ENCODE results near the gene KANTR. TPM values are rescaled to one million over a fixed set of nuclear protein-coding genes. Genes with fewer than 3 reads are reported as not detected.
"Not testable (repeated sequence)": the region's sequence is repeated elsewhere in the genome, so short reads cannot be mapped to it uniquely, and the experiment has no call there.

KANTR gene
- total RNA-seq, 2 donors from 2014 or later, result 18.6 to 44.9 TPM

DNA sequence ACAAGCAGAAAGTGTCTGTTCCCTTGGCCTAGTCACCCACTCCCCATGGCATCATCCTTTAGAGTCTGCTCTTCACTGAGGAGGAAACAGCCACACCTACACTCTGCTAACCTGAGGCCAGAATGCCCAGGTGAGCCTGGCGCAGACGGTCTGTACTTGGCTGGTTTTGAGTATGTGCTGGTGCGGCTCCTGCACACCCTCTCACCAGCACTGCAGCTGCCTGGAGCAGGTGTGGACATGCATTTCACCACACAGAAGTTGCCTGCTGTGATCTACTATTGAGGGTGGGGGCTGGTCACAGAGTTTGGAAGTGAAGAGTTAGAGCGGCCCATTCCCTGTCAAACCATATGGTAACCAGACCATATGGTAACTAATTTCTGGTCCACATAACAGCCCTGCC is 39.5 kb downstream of the KANTR start:
- Mint-ChIP-seq H3K36me3 (ENCODE audit: low read depth) (peaks cover 43% of the 10 kb centered on the region), H3K27me3 (no peaks in the 10 kb centered on the region), H3K4me3 (no peak overlapping the region), H3K27ac (no peak overlapping the region), H3K4me1 (no peaks in the 10 kb centered on the region), H3K9me3 (no peaks in the 10 kb centered on the region)
- no peak for ATAC-seq (replicated peaks)

- Mint-ChIP-seq H3K4me1 (no peaks in the 10 kb centered on the region), H3K4me3 (no peak overlapping the region), H3K36me3 (ENCODE audit: low read depth) (peaks cover 41% of the 10 kb centered on the region), H3K27ac (no peak overlapping the region), H3K27me3 (no peaks in the 10 kb centered on the region), H3K9me3 (no peaks in the 10 kb centered on the region)
- no peak for ATAC-seq (replicated peaks)
Observed at GRCh38 chrX:53135581-53135980, 41.6 kb downstream of the KANTR start.

GRCh38 chrX:53153581-53153980 is 59.6 kb downstream of the KANTR start:
- Mint-ChIP-seq H3K36me3 (ENCODE audit: low read depth) (no peaks in the 10 kb centered on the region), H3K4me3 (no peak overlapping the region), H3K27ac (no peak overlapping the region), H3K9me3 (no peaks in the 10 kb centered on the region), H3K27me3 (no peaks in the 10 kb centered on the region), H3K4me1 (no peaks in the 10 kb centered on the region)
- ATAC-seq (replicated peaks), result no peak

- Mint-ChIP-seq H3K27ac (no peak overlapping the region), H3K27me3 (no peaks in the 10 kb centered on the region), H3K36me3 (ENCODE audit: low read depth) (no peaks in the 10 kb centered on the region), H3K4me3 (no peak overlapping the region), H3K9me3 (no peaks in the 10 kb centered on the region), H3K4me1 (no peaks in the 10 kb centered on the region)
- ATAC-seq (replicated peaks), result no peak
Observed at GRCh38 chrX:53155512-53156206, 61.7 kb downstream of the KANTR start.

DNA sequence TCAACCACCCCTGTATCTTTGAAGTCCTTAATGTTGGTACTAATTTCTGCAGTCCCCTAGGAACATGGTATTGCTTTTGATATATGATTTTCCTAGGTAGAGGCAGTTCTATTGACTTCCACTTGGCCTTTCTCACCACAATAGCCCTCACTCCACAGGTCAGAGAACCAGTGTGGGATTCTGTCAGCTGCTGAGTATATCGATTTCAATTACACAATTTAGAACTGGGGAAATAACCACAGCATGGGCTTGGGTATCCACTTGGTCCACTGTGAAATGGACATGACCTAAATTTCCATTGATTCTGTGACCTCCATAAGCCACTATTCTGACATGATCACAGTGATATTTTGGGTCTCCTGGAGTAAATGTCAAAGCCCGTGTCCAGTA is 62.3 kb downstream of the KANTR start:
- Mint-ChIP-seq H3K27ac (no peak overlapping the region), H3K4me3 (no peak overlapping the region), H3K36me3 (ENCODE audit: low read depth) (no peaks in the 10 kb centered on the region), H3K9me3 (no peaks in the 10 kb centered on the region), H3K4me1 (no peaks in the 10 kb centered on the region), H3K27me3 (no peaks in the 10 kb centered on the region)
- no peak for ATAC-seq (replicated peaks)

GRCh38 chrX:53159184-53159583 is 65.2 kb downstream of the KANTR start:
- no peaks in the 10 kb centered on the region for H3K36me3 Mint-ChIP-seq (ENCODE audit: low read depth)
- no peaks in the 10 kb centered on the region for H3K4me1 Mint-ChIP-seq
- no peaks in the 10 kb centered on the region for H3K27me3 Mint-ChIP-seq
- no peaks in the 10 kb centered on the region for H3K9me3 Mint-ChIP-seq
- H3K27ac Mint-ChIP-seq, result no peak overlapping the region
- no peak for ATAC-seq (replicated peaks)
- H3K4me3 Mint-ChIP-seq, result no peak overlapping the region

DNA sequence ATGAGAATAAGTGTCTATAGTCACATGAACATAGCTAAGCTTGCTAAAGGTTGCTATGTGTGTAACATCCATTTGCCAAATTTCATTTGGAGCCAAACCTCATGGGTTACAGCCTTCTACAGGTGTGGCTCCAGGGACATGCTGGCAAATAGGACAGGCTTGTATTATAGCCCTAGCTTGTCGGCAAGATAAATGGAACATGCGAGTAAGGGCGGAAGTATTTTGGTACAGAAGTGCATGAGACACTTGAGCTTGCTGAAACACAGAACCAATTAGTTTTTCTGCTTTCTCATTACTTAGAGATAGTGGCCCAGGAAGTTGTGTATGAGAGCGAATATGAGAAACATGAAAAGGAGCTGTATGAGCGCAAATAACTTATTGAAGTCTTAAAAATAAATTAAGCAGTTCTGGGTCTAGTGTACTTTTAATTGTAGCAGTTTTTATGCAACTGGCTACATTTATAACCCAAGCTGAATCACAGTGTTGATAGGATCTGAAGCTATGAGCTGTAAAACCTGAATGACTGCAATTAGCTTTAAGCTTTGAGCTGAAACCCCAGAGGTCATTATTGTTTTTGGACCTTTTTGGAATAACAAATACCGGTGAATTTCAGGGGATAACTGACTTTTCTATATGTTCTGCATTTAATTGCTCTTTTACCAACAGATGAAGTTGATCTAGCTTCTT is 66.5 kb downstream of the KANTR start:
- H3K9me3 Mint-ChIP-seq, result no peaks in the 10 kb centered on the region
- H3K27me3 Mint-ChIP-seq, result no peaks in the 10 kb centered on the region
- no peak overlapping the region for H3K27ac Mint-ChIP-seq
- ATAC-seq (replicated peaks), result no peak
- H3K4me3 Mint-ChIP-seq, result no peak overlapping the region
- no peaks in the 10 kb centered on the region for H3K36me3 Mint-ChIP-seq (ENCODE audit: low read depth)
- no peaks in the 10 kb centered on the region for H3K4me1 Mint-ChIP-seq

- Mint-ChIP-seq H3K4me3 (no peak overlapping the region), H3K9me3 (no peaks in the 10 kb centered on the region), H3K36me3 (ENCODE audit: low read depth) (no peaks in the 10 kb centered on the region), H3K27ac (no peak overlapping the region), H3K4me1 (no peaks in the 10 kb centered on the region), H3K27me3 (no peaks in the 10 kb centered on the region)
- no peak for ATAC-seq (replicated peaks)
Observed at GRCh38 chrX:53163436-53163835, 69.5 kb downstream of the KANTR start.

DNA sequence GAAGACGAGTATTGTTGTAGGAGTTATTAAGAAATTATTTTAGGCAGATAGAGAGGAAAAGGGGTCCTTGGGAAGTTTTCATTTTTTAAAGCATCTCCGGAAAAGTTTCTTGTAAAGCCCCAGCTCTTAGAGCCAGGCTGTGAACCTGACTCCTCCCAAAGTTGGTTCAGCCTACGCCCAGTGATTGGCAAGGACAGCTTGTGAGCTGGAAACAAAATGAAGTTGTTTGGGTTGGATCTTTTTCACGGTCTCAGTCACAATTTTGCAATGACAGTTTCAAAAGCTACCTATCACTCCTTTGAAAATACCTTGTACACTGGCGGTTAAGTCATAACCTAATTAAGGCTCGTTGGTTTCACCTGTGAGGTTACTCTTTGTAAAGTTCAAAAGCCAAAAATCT is 70.6 kb downstream of the KANTR start:
- H3K4me3 Mint-ChIP-seq, H3K4me1 Mint-ChIP-seq, H3K27me3 Mint-ChIP-seq: not testable (repeated sequence)

DNA sequence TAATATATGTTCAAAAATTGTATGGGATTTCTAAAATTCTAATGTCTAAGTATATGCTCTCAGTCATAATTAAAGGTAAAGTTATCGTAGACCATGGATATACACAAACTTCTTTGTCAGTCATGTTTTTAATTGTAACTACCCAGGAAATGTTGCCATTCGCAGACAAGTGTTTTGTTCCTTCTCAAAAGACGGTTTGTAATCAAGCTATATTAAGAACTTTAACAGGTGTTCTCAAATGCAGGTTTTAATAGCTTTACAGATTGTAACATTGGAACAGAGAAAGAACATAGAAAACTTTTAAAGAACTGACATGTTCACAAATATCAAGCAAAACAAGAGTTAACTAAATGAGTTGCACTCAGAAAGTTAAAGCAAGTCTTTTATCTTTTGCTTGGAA is 72.2 kb downstream of the KANTR start:
- H3K9me3 Mint-ChIP-seq, result no peaks in the 10 kb centered on the region
- no peak overlapping the region for H3K27ac Mint-ChIP-seq
- no peaks in the 10 kb centered on the region for H3K36me3 Mint-ChIP-seq (ENCODE audit: low read depth)
- no peaks in the 10 kb centered on the region for H3K4me1 Mint-ChIP-seq
- no peak overlapping the region for H3K4me3 Mint-ChIP-seq
- H3K27me3 Mint-ChIP-seq, result no peaks in the 10 kb centered on the region
- no peak for ATAC-seq (replicated peaks)

More for the DNA sequence above, 70.6 kb downstream of the KANTR start:
- not testable (repeated sequence) for ATAC-seq (replicated peaks); H3K36me3 Mint-ChIP-seq (ENCODE audit: low read depth); H3K27ac Mint-ChIP-seq; H3K9me3 Mint-ChIP-seq

DNA sequence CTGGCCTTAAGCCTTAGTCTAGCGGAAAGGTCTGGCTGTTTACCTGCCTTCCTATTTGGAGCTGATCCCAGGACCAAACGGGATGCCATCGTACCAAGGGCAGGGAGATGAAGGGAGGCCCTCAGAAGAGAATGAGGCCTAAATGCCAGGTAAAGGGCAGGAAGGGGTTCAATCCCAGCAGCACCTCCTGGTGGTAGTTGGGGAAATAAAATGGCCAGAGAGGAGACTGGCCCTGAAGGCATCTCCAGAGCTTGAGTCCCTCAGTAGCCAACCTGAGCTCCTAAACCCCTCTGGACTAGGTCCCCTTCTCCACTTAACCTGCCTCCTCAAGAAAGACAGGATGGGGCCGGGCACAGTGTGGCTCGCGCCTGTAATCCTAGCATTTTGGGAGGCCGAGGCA is 77.4 kb downstream of the KANTR start:
- Mint-ChIP-seq H3K4me3 (no peak overlapping the region), H3K27ac (no peak overlapping the region), H3K27me3 (no peaks in the 10 kb centered on the region), H3K36me3 (ENCODE audit: low read depth) (no peaks in the 10 kb centered on the region), H3K9me3 (peaks cover 3% of the 10 kb centered on the region), H3K4me1 (no peaks in the 10 kb centered on the region)
- no peak for ATAC-seq (replicated peaks)

Other genes with a start within 250 kb of the KANTR start
- not detected for gene XAGE3, start 226.1 kb upstream of the KANTR start, total RNA-seq
- gene FAM156B, start 196.8 kb upstream of the KANTR start, total RNA-seq, result 10 to 100 TPM; 12.4 to 16.1 TPM
- 10 to 100 TPM; 36.1 to 39.3 TPM for gene FAM156A, start 135.6 kb upstream of the KANTR start, total RNA-seq
- not detected for gene GPR173, start 45.4 kb upstream of the KANTR start, total RNA-seq
- gene TSPYL2, start 11.8 kb upstream of the KANTR start, total RNA-seq, result 100 to 1,000 TPM in 1 of 2 donors, 10 to 100 TPM in 1; 28.2 to 134 TPM
- 100 to 1,000 TPM in 1 of 2 donors, 10 to 100 TPM in 1; 93.3 to 147 TPM for gene KDM5C, start 131.1 kb downstream of the KANTR start, total RNA-seq
- under 1 TPM; 0.32 to 0.56 TPM for gene IQSEC2, start 187.4 kb downstream of the KANTR start, total RNA-seq